Measurements from ENCODE around the gene COPS8.
A peak's percentile ranks its signal among the peaks of the same experiment; 100 is the strongest.

COPS8 gene

DNA sequence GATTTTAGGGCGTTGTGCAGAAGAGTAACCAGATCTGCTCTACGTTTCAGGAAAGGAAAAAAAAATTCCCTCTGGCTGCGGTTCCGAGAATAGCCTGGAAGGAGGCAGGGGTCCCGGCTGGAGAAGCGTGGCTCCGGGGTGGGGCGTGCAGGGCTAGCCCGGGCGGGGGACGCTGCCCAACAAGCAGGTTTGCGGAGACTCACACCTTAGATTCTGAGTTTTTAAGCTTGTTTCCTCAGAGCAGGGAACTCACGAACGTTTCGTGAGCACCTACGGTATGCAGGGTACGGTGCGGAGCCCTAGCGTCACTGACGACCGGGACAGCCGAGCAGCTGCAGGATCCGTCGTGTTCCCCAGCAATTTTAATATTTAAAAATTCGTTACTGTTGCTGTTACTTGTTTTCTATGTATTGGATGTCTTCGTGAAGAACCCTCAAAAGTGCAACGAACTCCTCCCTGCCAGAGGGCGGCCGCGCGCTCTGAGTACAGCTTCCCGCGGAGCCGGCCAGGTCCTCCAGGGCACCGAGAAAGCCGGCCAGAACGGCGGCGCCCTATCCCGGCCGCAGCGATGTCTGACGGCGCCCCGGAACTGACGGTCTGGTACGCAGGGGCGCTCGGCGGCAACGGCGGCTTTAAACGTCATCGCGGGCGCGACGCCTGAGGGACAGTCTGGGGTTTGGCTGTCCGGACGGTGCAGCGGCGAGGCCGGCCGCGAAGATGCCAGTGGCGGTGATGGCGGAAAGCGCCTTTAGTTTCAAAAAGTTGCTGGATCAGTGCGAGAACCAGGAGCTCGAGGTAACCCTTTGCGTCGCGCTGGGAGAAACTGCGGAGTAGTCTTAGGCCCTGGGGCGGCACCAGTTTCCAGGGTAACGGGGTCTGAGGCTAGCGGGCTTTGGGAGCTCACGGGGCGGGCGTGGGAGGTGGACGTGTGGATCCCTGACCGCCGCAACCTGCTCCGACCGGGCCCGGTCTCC is at the start of gene COPS8:
COPS8 (plus strand) TSS at position 642 of the 974 bp plus-strand sequence; CDS start at position 718, 76 bp downstream.
- peak; percentile 72 to 83 (median 80) for DNase-seq (ENCODE audit: low read depth in 3 of 3)

- DNase-seq (ENCODE audit: low read depth in 3 of 3): no peak
These were observed 46.2 kb upstream of the COPS8 start for GRCh38 chr2:237039301-237040031.

DNA sequence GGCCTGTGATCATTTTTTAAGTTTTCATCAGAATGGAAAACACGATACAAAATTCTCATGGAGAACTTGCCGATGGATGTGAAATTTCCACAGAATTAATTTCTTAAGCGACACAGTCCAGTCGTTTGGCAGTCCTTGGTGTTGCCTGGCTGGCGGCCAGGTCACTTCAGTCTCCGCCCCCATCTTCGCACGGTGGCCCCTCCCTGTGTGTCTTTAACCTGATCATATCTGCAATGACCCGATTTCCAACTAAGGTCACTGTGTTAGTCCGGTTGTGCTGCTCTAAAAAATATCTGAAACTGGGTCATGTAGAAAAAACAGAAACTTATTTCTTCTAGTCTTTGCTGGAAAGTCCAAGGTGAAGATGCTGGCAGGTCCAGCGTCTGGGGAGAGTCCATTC is 44.5 kb upstream of the COPS8 start:
- DNase-seq (ENCODE audit: low read depth in 3 of 3): no peak

GRCh38 chr2:237042101-237042500 is 43.6 kb upstream of the COPS8 start:
- no peak for DNase-seq (ENCODE audit: low read depth in 3 of 3)

DNA sequence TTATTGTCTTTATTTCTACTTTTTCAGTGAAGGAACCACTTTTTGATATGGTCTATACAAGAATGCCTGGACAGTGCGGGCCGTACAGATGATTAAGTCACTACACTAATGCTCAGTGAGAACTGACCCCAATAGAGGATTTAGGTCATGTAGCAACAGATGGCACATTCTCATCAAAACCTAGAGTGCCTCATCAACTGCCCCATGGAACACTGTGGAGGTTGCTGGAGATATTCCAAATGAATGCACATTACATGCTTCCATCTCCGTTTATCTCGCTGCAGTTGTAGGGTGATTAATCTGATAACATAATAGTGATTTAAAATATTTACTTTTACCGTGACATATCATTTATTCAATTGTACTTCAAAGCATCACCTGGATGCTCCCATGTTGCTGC is 41.8 kb upstream of the COPS8 start:
- no peak for DNase-seq (ENCODE audit: low read depth in 3 of 3)

DNA sequence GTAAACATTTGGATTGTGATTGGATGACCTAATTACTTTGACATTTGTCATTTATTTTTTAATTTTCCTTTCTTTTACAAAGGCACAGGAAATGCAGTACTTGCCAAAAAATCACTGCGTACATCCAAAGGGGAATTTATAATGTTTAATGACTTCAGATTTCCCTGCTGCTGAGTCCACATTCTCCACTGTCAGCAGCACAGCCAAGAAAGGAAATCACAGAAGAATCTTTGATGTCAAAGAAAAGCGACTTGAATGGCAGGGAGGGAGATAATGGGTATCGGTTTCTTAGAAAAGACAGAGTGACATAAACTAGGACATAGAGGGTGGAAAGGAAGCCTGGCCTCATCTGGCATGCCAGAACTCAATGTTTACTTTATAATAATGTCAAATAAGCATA is 41.4 kb upstream of the COPS8 start:
- no peak for DNase-seq (ENCODE audit: low read depth in 3 of 3)

GRCh38 chr2:237045449-237045848 is 40.2 kb upstream of the COPS8 start:
- DNase-seq (ENCODE audit: low read depth in 3 of 3): no peak

- DNase-seq (ENCODE audit: low read depth in 3 of 3): no peak
These were observed 37.1 kb upstream of the COPS8 start for GRCh38 chr2:237048595-237048994.

GRCh38 chr2:237051861-237052260 is 33.8 kb upstream of the COPS8 start:
- no peak for DNase-seq (ENCODE audit: low read depth in 3 of 3)

GRCh38 chr2:237053066-237053465 is 32.6 kb upstream of the COPS8 start:
- no peak for DNase-seq (ENCODE audit: low read depth in 3 of 3)

DNA sequence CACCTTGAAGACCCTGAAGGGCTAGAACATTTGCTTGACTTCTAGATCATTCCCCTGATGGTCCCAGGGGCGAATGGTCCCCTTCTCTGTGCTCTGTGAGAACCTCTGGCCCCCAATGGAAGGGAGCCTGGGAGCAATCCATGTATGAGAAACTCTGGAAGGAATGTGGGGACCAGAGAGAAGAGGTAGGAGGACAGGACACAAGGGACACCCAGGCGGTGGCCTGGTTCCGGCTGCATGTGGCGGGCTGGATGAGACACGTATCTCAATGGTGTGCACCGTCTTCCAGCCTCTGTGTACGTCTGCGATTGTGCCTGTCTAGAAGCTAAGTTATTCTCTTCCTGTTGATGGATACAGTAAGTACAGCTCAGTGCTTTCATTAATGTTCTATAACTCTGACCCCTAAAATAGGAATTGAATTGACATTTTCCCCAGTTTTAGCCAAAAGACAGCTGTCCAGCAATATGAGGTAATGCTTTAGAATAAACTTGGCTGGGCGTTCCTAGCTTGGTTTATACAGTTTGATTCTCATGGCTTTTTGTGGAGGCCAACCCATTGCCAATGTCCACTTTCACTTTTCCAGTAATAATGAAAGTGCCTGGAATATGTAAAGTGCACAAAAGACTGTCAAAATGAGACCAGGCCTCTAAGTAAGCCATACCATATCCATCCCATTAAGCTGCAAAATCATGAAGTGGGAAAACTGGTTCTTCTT is 30.1 kb upstream of the COPS8 start:
- no peak for DNase-seq (ENCODE audit: low read depth in 3 of 3)

GRCh38 chr2:237056287-237056875 is 29.3 kb upstream of the COPS8 start:
- no peak for DNase-seq (ENCODE audit: low read depth in 3 of 3)

GRCh38 chr2:237057107-237057506 is 28.6 kb upstream of the COPS8 start:
- no peak for DNase-seq (ENCODE audit: low read depth in 3 of 3)

GRCh38 chr2:237057893-237058300 is 27.8 kb upstream of the COPS8 start:
- DNase-seq (ENCODE audit: low read depth in 3 of 3): no peak

- no peak for DNase-seq (ENCODE audit: low read depth in 3 of 3)
These were observed 27.3 kb upstream of the COPS8 start for GRCh38 chr2:237058423-237058822.

GRCh38 chr2:237059155-237059875 is 26.4 kb upstream of the COPS8 start:
- no peak for DNase-seq (ENCODE audit: low read depth in 3 of 3)

DNA sequence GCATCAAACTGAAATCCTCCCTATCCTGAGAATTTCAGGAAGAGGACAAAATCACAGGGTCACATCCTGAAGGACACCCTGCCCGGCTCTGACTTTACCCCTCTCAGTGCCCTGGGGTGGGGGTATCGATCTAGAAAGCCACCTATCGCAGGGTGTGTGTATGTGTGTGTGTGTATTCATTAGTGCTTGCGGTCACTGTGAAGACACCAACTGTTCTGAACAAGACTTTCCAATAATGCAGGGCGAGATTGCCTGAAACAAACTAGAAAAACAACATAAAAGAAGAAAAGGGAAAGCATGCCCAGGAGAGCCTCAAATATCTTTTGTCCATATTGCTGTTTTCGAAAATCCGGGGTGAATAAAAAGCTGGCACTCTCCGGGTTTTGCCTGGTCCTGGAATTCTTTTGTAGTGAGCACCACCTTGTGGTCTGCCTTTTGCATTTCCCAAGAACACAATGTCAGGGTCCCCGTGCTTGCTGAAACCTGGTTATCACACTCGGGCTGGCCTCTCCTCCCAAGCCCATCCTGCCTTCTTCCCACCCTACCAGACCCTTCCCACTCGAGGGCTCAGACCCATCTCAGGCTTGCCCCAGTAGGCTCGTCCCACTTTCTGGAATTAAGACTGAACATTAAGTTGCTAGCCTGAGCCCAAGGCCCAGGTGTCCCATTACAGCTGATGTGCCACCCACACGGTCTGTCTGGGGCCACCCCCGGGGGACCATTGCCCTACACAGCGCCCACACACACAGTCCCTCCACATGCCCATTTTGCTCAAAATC is 25.0 kb upstream of the COPS8 start:
- no peak for DNase-seq (ENCODE audit: low read depth in 3 of 3)

GRCh38 chr2:237061356-237061755 is 24.3 kb upstream of the COPS8 start:
- DNase-seq (ENCODE audit: low read depth in 3 of 3): no peak

- DNase-seq (ENCODE audit: low read depth in 3 of 3): no peak
These were observed 23.1 kb upstream of the COPS8 start for GRCh38 chr2:237062585-237062984.

Measured in stimulated activated CD4-positive, alpha-beta T cell treated with anti-CD3 and anti-CD28 coated beads, TNF-alpha, amount 100 ng/mL, for 4 hours (primary cell).